PC-9 (cell line): ENCODE data around the gene ZCCHC2. TPM values are rescaled to one million over a fixed set of nuclear protein-coding genes. Genes with fewer than 3 reads are reported as not detected.

Experiments
- BruUV-seq: library from RNA; stranded (reverse); fragments of 400-500 nt; replicated peaks from 2 replicates; lab custom pipeline; 2021; lab: Mats Ljungman, UMichigan
- CTCF ChIA-PET: fragments of 300-600 bp; sonication (Branson Sonifier 250); formaldehyde crosslinking; loops from one replicate; lab custom pipeline; 2022; ENCODE audit warnings: antibody characterized with exemption; lab: Charles Lee
- POLR2A ChIA-PET: fragments of 300-600 bp; sonication (Branson Sonifier 250); formaldehyde crosslinking; loops from one replicate; lab custom pipeline; 2022; ENCODE audit warnings: antibody characterized with exemption; ENCODE audit not compliant: unreplicated experiment; lab: Charles Lee
- DNase-seq, 2 experiments: peaks; one replicate each; pipeline versions ENCODE4 v3.0.0 to v3.0.0-alpha.2; 2015 to 2022; ENCODE audit warnings: mixed read lengths in 1 of 2
- H2AFZ ChIP-seq: fragments of 200-600 bp; sonication (generic); 2 replicates; pipeline ENCODE4 v1.8.1; 2017; ENCODE audit warnings: antibody characterized with exemption
- H3F3A ChIP-seq: fragments of 200-600 bp; sonication (generic); 2 replicates; pipeline ENCODE4 v1.8.1; 2017; ENCODE audit warnings: antibody characterized with exemption, mild to moderate bottlenecking, low read depth; ENCODE audit not compliant: insufficient read depth
- H3K27ac ChIP-seq: fragments of 200-600 bp; sonication (generic); 2 replicates; pipeline ENCODE4 v1.6.1; 2016; ENCODE audit warnings: mixed run types
- H3K27me3 ChIP-seq: fragments of 200-600 bp; sonication (generic); 2 replicates; pipeline ENCODE4 v1.6.1; 2016; ENCODE audit warnings: low read depth, mixed run types; ENCODE audit not compliant: insufficient read depth
- H3K36me3 ChIP-seq: fragments of 200-600 bp; sonication (generic); 2 replicates; pipeline ENCODE4 v1.6.1; 2016; ENCODE audit warnings: low read depth, mixed run types
- H3K4me1 ChIP-seq: fragments of 200-600 bp; sonication (generic); replicated peaks from 2 replicates; pipeline ENCODE4 v1.6.1; 2016; ENCODE audit warnings: mixed run types; ENCODE audit not compliant: insufficient read depth
- H3K4me2 ChIP-seq: fragments of 200-600 bp; sonication (generic); 2 replicates; pipeline ENCODE4 v1.6.1; 2017; ENCODE audit warnings: mixed run types
- H3K4me3 ChIP-seq: fragments of 200-600 bp; sonication (generic); 2 replicates; pipeline ENCODE4 v1.6.1; 2016; ENCODE audit warnings: mixed run types
- H3K79me2 ChIP-seq: fragments of 200-600 bp; sonication (generic); 2 replicates; pipeline ENCODE4 v1.6.1; 2017; ENCODE audit warnings: low read depth, mixed run types
- H3K9me2 ChIP-seq: fragments of 200-600 bp; sonication (generic); 2 replicates; pipeline ENCODE4 v1.8.1; 2017; ENCODE audit warnings: mild to moderate bottlenecking; ENCODE audit not compliant: insufficient read depth
- H3K9me3 ChIP-seq: fragments of 200-600 bp; sonication (generic); 2 replicates; pipeline ENCODE4 v1.8.1; 2016; ENCODE audit warnings: low read depth; ENCODE audit not compliant: insufficient read depth
- H4K20me1 ChIP-seq: fragments of 200-600 bp; sonication (generic); 2 replicates; pipeline ENCODE4 v1.8.1; 2017; ENCODE audit not compliant: insufficient read depth
- CTCF ChIP-seq: fragments of 200-600 bp; sonication (generic); conservative IDR thresholded peaks from 2 replicates; pipeline ENCODE4 v1.6.1; 2017; ENCODE audit warnings: mixed run types, antibody characterized with exemption, mild to moderate bottlenecking, moderate library complexity
- EZH2 ChIP-seq: fragments of 200-600 bp; sonication (generic); IDR thresholded peaks from 2 replicates; pipeline ENCODE4 v1.8.0; 2017; ENCODE audit warnings: antibody characterized with exemption, low read depth
- intact Hi-C: fragments of 100-400 bp; cut with micrococcal nuclease; formaldehyde crosslinking; loops from one replicate; pipeline ENCODE4 v1.10.0; 2022; ENCODE audit not compliant: unreplicated experiment
- total RNA-seq: library from RNA; stranded (reverse); gene quantifications from 2 replicates; pipeline ENCODE4 v1.2.3, GENCODE V29; 2021

Gene ZCCHC2
- total RNA-seq, 1 experiment from 2014 or later, result 18.1 TPM

- H3K4me2 ChIP-seq, result no peak overlapping the region
Measured at GRCh38 chr18:62518460-62519375, 4.1 kb upstream of the ZCCHC2 start.

GRCh38 chr18:62519684-62520083, 3.1 kb upstream of the ZCCHC2 start:
- DNase-seq, result no peak
- Histone ChIP-seq H3K4me2 (no peak overlapping the region), H3K9me2 (no peaks in the 10 kb centered on the region), H3K27ac (no peak overlapping the region), H4K20me1 (no peaks in the 10 kb centered on the region), H3K36me3 (no peaks in the 10 kb centered on the region), H3K4me1 (peaks cover 14% of the 10 kb centered on the region), H2AFZ (no peak overlapping the region), H3K27me3 (no peaks in the 10 kb centered on the region), H3K4me3 (no peak overlapping the region), H3K79me2 (peaks cover 18% of the 10 kb centered on the region), H3F3A (peaks cover 7% of the 10 kb centered on the region), H3K9me3 (peaks cover 8% of the 10 kb centered on the region)
- no peak for TF ChIP-seq CTCF
- TF ChIP-seq EZH2, result no peak
- intact Hi-C loops, result loop anchor here (5.0 to 10.0 kb wide), 2 partner anchors 32 to 195 kb away; partner anchors contain the start of gene TNFRSF11A
- CTCF ChIA-PET, result no interaction called here
- no TSS peak for BruUV-seq
- POLR2A ChIA-PET, result no interaction called here

More at GRCh38 chr18:62518460-62519375, 4.1 kb upstream of the ZCCHC2 start:
- ChIA-PET POLR2A (no interaction called here), CTCF (interaction anchor here (0.6 kb wide), 1 partner anchor 89 kb away, joined by 3 read pairs; no protein-coding TSS in a partner anchor)
- H3K4me1 ChIP-seq, result peaks cover 14% of the 10 kb centered on the region
- H3K9me2 ChIP-seq, result no peaks in the 10 kb centered on the region
- H3K36me3 ChIP-seq, result no peaks in the 10 kb centered on the region
- H3F3A ChIP-seq, result peaks cover 3% of the 10 kb centered on the region
- peaks cover 14% of the 10 kb centered on the region for H3K9me3 ChIP-seq
- DNase-seq, result no peak
- no peaks in the 10 kb centered on the region for H4K20me1 ChIP-seq
- intact Hi-C loops, result no loop called here
- H3K4me3 ChIP-seq, result no peak overlapping the region
- H3K79me2 ChIP-seq, result peaks cover 8% of the 10 kb centered on the region
- TF ChIP-seq EZH2, result no peak
- TF ChIP-seq CTCF, result no peak
- no peak overlapping the region for H3K27ac ChIP-seq
- no TSS peak for BruUV-seq
- no peaks in the 10 kb centered on the region for H3K27me3 ChIP-seq
- H2AFZ ChIP-seq, result no peak overlapping the region

- Histone ChIP-seq H2AFZ (no peak overlapping the region), H3K9me2 (no peaks in the 10 kb centered on the region), H3K4me1 (peaks cover 22% of the 10 kb centered on the region), H3K36me3 (no peaks in the 10 kb centered on the region), H3F3A (peaks cover 9% of the 10 kb centered on the region), H3K4me3 (peak overlapping the region; percentile 60; the same call in 1 of the 2 replicates), H3K27me3 (no peaks in the 10 kb centered on the region), H3K27ac (no peak overlapping the region), H3K79me2 (peaks cover 31% of the 10 kb centered on the region), H3K9me3 (no peaks in the 10 kb centered on the region), H4K20me1 (no peaks in the 10 kb centered on the region), H3K4me2 (peak overlapping the region; percentile 92)
- TF ChIP-seq EZH2, result no peak
- intact Hi-C loops, result loop anchor here (5.0 to 10.0 kb wide), 2 partner anchors 34 to 196 kb away; partner anchors contain the start of gene TNFRSF11A
- ChIA-PET CTCF (interaction anchor here (0.6 kb wide), 1 partner anchor 70 kb away, joined by 4 read pairs; no protein-coding TSS in a partner anchor), POLR2A (interaction anchor here (0.7 kb wide), 1 partner anchor 333 kb away, joined by 5 read pairs; no protein-coding TSS in a partner anchor)
- no TSS peak for BruUV-seq
- no peak for DNase-seq
Measured at GRCh38 chr18:62521082-62521481, 1.7 kb upstream of the ZCCHC2 start.
